H1 (cell line): Measurements from ENCODE around the gene WDR35. TPM values are rescaled to one million over a fixed set of nuclear protein-coding genes. Genes with fewer than 3 reads are reported as not detected.

Source experiments
- CTCF ChIA-PET: fragments of 300-600 bp; sonication (Branson Sonifier 250); formaldehyde crosslinking; loops from one replicate; lab custom pipeline; 2021; ENCODE audit not compliant: partially characterized antibody; lab: Charles Lee
- POLR2A ChIA-PET: fragments of 300-600 bp; sonication (Branson Sonifier 250); formaldehyde crosslinking; loops from one replicate; lab custom pipeline; 2021; ENCODE audit warnings: inconsistent platforms; ENCODE audit not compliant: partially characterized antibody; lab: Charles Lee
- DNase-seq, 2 experiments: peaks; one replicate each; pipeline versions ENCODE4 v3.0.0 to v3.0.0-alpha.2; 2010 to 2022; ENCODE audit warnings: low spot score in 2 of 2, low read depth in 1 of 2, mixed read lengths in 1 of 2
- FAIRE-seq: peaks from 2 replicates; lab custom pipeline; 2011; peaks lifted over from hg19 to GRCh38; lab: Jason Lieb, UNC
- H2AFZ ChIP-seq: 2 replicates; pipeline ENCODE4 v1.8.1; 2012; ENCODE audit warnings: low read length, inconsistent platforms
- H2AK5ac ChIP-seq: 2 replicates; pipeline ENCODE4 v1.6.1; 2013; ENCODE audit warnings: low read depth, low read length
- H2BK120ac ChIP-seq: replicated peaks from 2 replicates; pipeline ENCODE3; 2013; ENCODE audit warnings: low read depth, low read length, inconsistent platforms
- H2BK12ac ChIP-seq: 2 replicates; pipeline ENCODE4 v1.6.1; 2013; ENCODE audit warnings: low read depth, low read length
- H2BK15ac ChIP-seq: 2 replicates; pipeline ENCODE4 v1.6.1; 2013; ENCODE audit warnings: low read length
- H2BK20ac ChIP-seq: 2 replicates; pipeline ENCODE4 v1.6.1; 2013; ENCODE audit warnings: low read length
- H2BK5ac ChIP-seq: 2 replicates; pipeline ENCODE4 v1.6.1; 2013; ENCODE audit warnings: low read depth, low read length
- H3K14ac ChIP-seq: 2 replicates; pipeline ENCODE4 v1.6.1; 2013; ENCODE audit warnings: inconsistent platforms; ENCODE audit not compliant: insufficient read length
- H3K18ac ChIP-seq: 2 replicates; pipeline ENCODE4 v1.6.1; 2013; ENCODE audit warnings: low read length; ENCODE audit errors: extremely low read depth
- H3K23ac ChIP-seq: 2 replicates; pipeline ENCODE4 v1.6.1; 2013; ENCODE audit warnings: inconsistent platforms; ENCODE audit not compliant: insufficient read length
- H3K23me2 ChIP-seq: 2 replicates; pipeline ENCODE4 v1.6.1; 2013; ENCODE audit warnings: low read depth, low read length
- H3K27ac ChIP-seq: 2 replicates; pipeline ENCODE4 v1.6.1; 2011; ENCODE audit warnings: low read depth, low read length, inconsistent platforms
- H3K27me3 ChIP-seq, 4 experiments: replicated peaks in 1 of 4; 1 replicate in 1 of 4; 2 replicates in 3 of 4; pipeline versions ENCODE4 v1.6.1 to v1.8.1; 2011 to 2013; ENCODE audit warnings: low read length in 3 of 4, mild to moderate bottlenecking in 3 of 4, inconsistent platforms in 2 of 4, mixed read lengths in 2 of 4, moderate library complexity in 1 of 4; ENCODE audit not compliant: control insufficient read depth in 3 of 4, insufficient read depth in 3 of 4; ENCODE audit errors: extremely low read depth in 1 of 4
- H3K36me3 ChIP-seq, 4 experiments: 2 replicates each; pipeline versions ENCODE4 v1.6.1 to v1.8.1; 2011 to 2013; ENCODE audit warnings: mild to moderate bottlenecking in 4 of 4, low read length in 3 of 4, moderate library complexity in 2 of 4, control low read depth in 1 of 4, inconsistent platforms in 1 of 4; ENCODE audit not compliant: insufficient read depth in 4 of 4, control insufficient read depth in 2 of 4
- H3K4ac ChIP-seq: replicated peaks from 2 replicates; pipeline ENCODE3; 2013; ENCODE audit warnings: low read length, low read depth, mixed read lengths, inconsistent platforms; ENCODE audit not compliant: insufficient read length
- H3K4me1 ChIP-seq, 4 experiments: replicated peaks in 1 of 4; 1 replicate in 1 of 4; 2 replicates in 3 of 4; pipeline versions ENCODE4 v1.6.1 to v1.8.1; 2011 to 2013; ENCODE audit warnings: low read length in 3 of 4, inconsistent platforms in 2 of 4, mixed read lengths in 1 of 4; ENCODE audit not compliant: insufficient read depth in 4 of 4, control insufficient read depth in 3 of 4
- H3K4me2 ChIP-seq, 2 experiments: 2 replicates each; pipeline versions ENCODE4 v1.6.1 to v1.8.1; 2011 to 2013; ENCODE audit warnings: low read depth in 2 of 2, low read length in 2 of 2, control low read depth in 1 of 2, inconsistent platforms in 1 of 2, mild to moderate bottlenecking in 1 of 2; ENCODE audit not compliant: insufficient read depth in 1 of 2
- H3K4me3 ChIP-seq, 4 experiments: fragments of 200-600, 300-600 bp in 1 of 4; sonication (generic), shearing (Covaris generic), sonication (Bioruptor Twin) in 1 of 4; 2 replicates each; pipeline versions ENCODE4 v1.5.1 to v1.8.1; 2011 to 2016; ENCODE audit warnings: low read length in 4 of 4, low read depth in 3 of 4, control low read depth in 2 of 4, inconsistent platforms in 2 of 4, mild to moderate bottlenecking in 2 of 4, mixed read lengths in 1 of 4, moderate library complexity in 1 of 4; ENCODE audit not compliant: insufficient read depth in 2 of 4; ENCODE audit errors: extremely low read depth in 1 of 4
- H3K56ac ChIP-seq: replicated peaks from 2 replicates; pipeline ENCODE3; 2013; ENCODE audit warnings: low read depth, mild to moderate bottlenecking, mixed read lengths, low read length, inconsistent platforms; ENCODE audit not compliant: insufficient read length
- H3K79me1 ChIP-seq: 2 replicates; pipeline ENCODE4 v1.6.1; 2013; ENCODE audit warnings: low read depth, low read length, control low read depth
- H3K79me2 ChIP-seq, 2 experiments: 2 replicates each; pipeline versions ENCODE4 v1.6.1 to v1.8.1; 2012 to 2013; ENCODE audit warnings: low read length in 2 of 2, mild to moderate bottlenecking in 2 of 2, inconsistent platforms in 1 of 2; ENCODE audit not compliant: insufficient read depth in 2 of 2, control insufficient read depth in 1 of 2
- H3K9ac ChIP-seq, 4 experiments: replicated peaks in 1 of 4; 1 replicate in 1 of 4; 2 replicates in 3 of 4; pipeline versions ENCODE4 v1.6.1 to v1.8.1; 2011 to 2013; ENCODE audit warnings: low read depth in 3 of 4, low read length in 3 of 4, control low read depth in 2 of 4, mild to moderate bottlenecking in 2 of 4, moderate library complexity in 2 of 4, inconsistent platforms in 1 of 4; ENCODE audit errors: extremely low read depth in 1 of 4
- H3K9me3 ChIP-seq, 2 experiments: 2 replicates each; pipeline versions ENCODE4 v1.6.1 to v1.8.1; 2012 to 2013; ENCODE audit warnings: mild to moderate bottlenecking in 2 of 2, moderate library complexity in 2 of 2, control low read depth in 1 of 2, inconsistent platforms in 1 of 2, low read depth in 1 of 2, low read length in 1 of 2, mixed read lengths in 1 of 2; ENCODE audit not compliant: insufficient read depth in 2 of 2
- H4K20me1 ChIP-seq, 2 experiments: replicated peaks in 1 of 2; 2 replicates each; pipeline versions ENCODE3 to v1.8.1; 2011 to 2013; ENCODE audit warnings: inconsistent platforms in 2 of 2, low read length in 2 of 2, mild to moderate bottlenecking in 1 of 2; ENCODE audit not compliant: insufficient read depth in 2 of 2, control insufficient read depth in 1 of 2
- H4K5ac ChIP-seq: 2 replicates; pipeline ENCODE4 v1.6.1; 2013; ENCODE audit warnings: low read length, low read depth, mixed read lengths, inconsistent platforms; ENCODE audit not compliant: insufficient read length
- H4K8ac ChIP-seq: 2 replicates; pipeline ENCODE4 v1.8.0; 2013; ENCODE audit warnings: mild to moderate bottlenecking, moderate library complexity, low read length, inconsistent platforms; ENCODE audit not compliant: insufficient read depth; ENCODE audit errors: extremely low read depth
- H4K91ac ChIP-seq: replicated peaks from 2 replicates; pipeline ENCODE3; 2013; ENCODE audit warnings: low read length, mixed read lengths, inconsistent platforms; ENCODE audit not compliant: insufficient read length
- EP300 ChIP-seq, 2 experiments: IDR thresholded peaks; 1 replicate in 1 of 2; 2 replicates in 1 of 2; pipeline ENCODE4 v1.6.1; 2011 to 2012; ENCODE audit warnings: low read depth in 2 of 2, low read length in 2 of 2, mild to moderate bottlenecking in 2 of 2, borderline replicate concordance in 1 of 2, inconsistent platforms in 1 of 2, moderate library complexity in 1 of 2
- WGBS, 2 experiments: shearing (Covaris generic) in 1 of 2; methylation state at CpG; one replicate each; pipeline versions ENCODE4 v1.1.6 to v1.1.7; 2013 to 2015; ENCODE audit warnings: low lambda C conversion rate in 2 of 2, mixed read lengths in 2 of 2, inconsistent platforms in 1 of 2, low coverage in 1 of 2, missing lambda C conversion rate in 1 of 2; ENCODE audit not compliant: insufficient replicate concordance in 2 of 2, insufficient coverage in 1 of 2, insufficient read length in 1 of 2; ENCODE audit errors: extremely low coverage in 1 of 2, missing lambda C conversion rate in 1 of 2; 5-methylcytosine and 5-hydroxymethylcytosine counted together
- polyA plus RNA-seq, 7 experiments: library from polyadenylated mRNA; depleted of rRNA in 3 of 7; stranded (reverse) in 5 of 7; unstranded in 2 of 7; fragments of >200 nt in 5 of 7; fragments of 200-250 nt in 2 of 7; gene quantifications; 1 replicate in 5 of 7; 2 replicates in 1 of 7; 4 replicates in 1 of 7; pipeline versions ENCODE4 v1.2.1 to v1.2.3, GENCODE V29; 2011 to 2013; ENCODE audit warnings: missing spikeins in 2 of 7, mixed read lengths in 2 of 7
- total RNA-seq: library from RNA; stranded (reverse); fragmentation: NEBNext Ultra II Directional; extraction: Animal tissue kit (Norgen Biotek cat#: 25700); gene quantifications from 2 replicates; pipeline ENCODE4 v1.2.1, GENCODE V29; 2021

Gene WDR35
- total and polyA plus RNA-seq, 2 of the 8 experiments (the other 6 are each of a cell fraction or from before 2014, with no cell fraction given) = 9.0 to 25.5 TPM

DNA sequence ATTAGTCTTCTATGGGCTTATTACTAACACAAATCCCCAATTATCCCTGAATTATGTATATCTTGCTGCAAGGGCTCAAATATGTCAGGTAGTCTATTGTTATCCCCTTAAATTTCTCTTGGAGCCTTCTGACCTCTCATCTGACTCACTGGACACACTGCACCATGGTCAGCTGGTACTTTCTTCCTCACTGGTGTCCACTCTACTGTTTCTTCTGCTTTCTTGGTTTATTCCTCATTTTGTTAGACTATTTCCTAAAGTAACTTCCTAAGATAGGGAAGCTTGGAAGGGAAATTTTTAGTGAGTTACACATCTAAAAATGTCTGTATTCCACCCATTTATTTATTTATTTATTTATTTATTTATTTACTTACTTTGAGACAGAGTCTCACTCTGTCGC lies 26.5 kb downstream of the WDR35 start:
- Histone ChIP-seq H3K4me2 (no peak overlapping the region), H3K18ac (no peak overlapping the region), H2BK5ac (no peak overlapping the region), H3K4ac (no peak overlapping the region), H2BK12ac (no peak overlapping the region), H2AK5ac (no peak overlapping the region), H2AFZ (no peak overlapping the region), H4K5ac (no peak overlapping the region), H3K4me1 (no peaks in the 10 kb centered on the region), H3K9ac (no peak overlapping the region), H3K36me3 (peaks cover 2 to 12% (median 6%) of the 10 kb centered on the region in 4 experiments; a peak in 6 of 8 replicates), H3K23ac (no peak overlapping the region), H3K27ac (no peak overlapping the region), H3K56ac (no peak overlapping the region), H2BK20ac (no peak overlapping the region), H3K9me3 (no peaks in the 10 kb centered on the region), H2BK15ac (no peak overlapping the region), H3K23me2 (no peaks in the 10 kb centered on the region), H3K79me1 (peaks cover 2% of the 10 kb centered on the region), H3K27me3 (no peaks in the 10 kb centered on the region), H4K91ac (no peak overlapping the region), H4K8ac (no peak overlapping the region), H3K4me3 (no peak overlapping the region), H4K20me1 (no peaks in the 10 kb centered on the region), H2BK120ac (no peak overlapping the region), H3K79me2 (no peaks in the 10 kb centered on the region), H3K14ac (no peak overlapping the region)
- FAIRE-seq = no peak
- WGBS, 2 experiments = 83% methylated on average over 1 of the region's 1 CpG; no CpG with 5 or more reads in 1 of the 2 experiments
- TF ChIP-seq EP300 (IDR thresholded peaks at IDR 0.05; ENCODE audit: borderline replicate concordance in 1 of 2, low read depth in 2 of 2, low read length in 2 of 2) = no peak
- POLR2A ChIA-PET = no interaction called here
- CTCF ChIA-PET = interaction anchor here (1.6 kb wide), 1 partner anchor 229 kb away, joined by 3 read pairs; no protein-coding TSS in a partner anchor
- DNase-seq = no peak
